Fibroblast of lung (primary cell): ENCODE data around the gene ETS1. TPM values are rescaled to one million over a fixed set of nuclear protein-coding genes. Genes with fewer than 3 reads are reported as not detected.

Source experiments
- DNase-seq, 2 donors: peaks; one replicate each; pipeline versions ENCODE4 v3.0.0 to v3.0.0-alpha.2; 2010; ENCODE audit warnings: low read depth in 2 of 2
- H2AFZ ChIP-seq: 2 replicates; pipeline ENCODE4 v1.5.1; 2012; ENCODE audit warnings: low read length, control low read depth, inconsistent platforms
- H3K27ac ChIP-seq: 2 replicates; pipeline ENCODE4 v1.5.1; 2011; ENCODE audit warnings: low read length, control low read depth; ENCODE audit not compliant: insufficient read depth
- H3K27me3 ChIP-seq: 2 replicates; pipeline ENCODE4 v1.5.1; 2011; ENCODE audit warnings: mild to moderate bottlenecking, low read length; ENCODE audit not compliant: control insufficient read depth, insufficient read depth
- H3K36me3 ChIP-seq: 2 replicates; pipeline ENCODE4 v1.5.1; 2011; ENCODE audit warnings: low read length; ENCODE audit not compliant: control insufficient read depth, insufficient read depth
- H3K4me1 ChIP-seq: 2 replicates; pipeline ENCODE4 v1.5.1; 2011; ENCODE audit warnings: low read length; ENCODE audit not compliant: control insufficient read depth, insufficient read depth; ENCODE audit errors: extremely low read depth
- H3K4me2 ChIP-seq: 2 replicates; pipeline ENCODE4 v1.5.1; 2011; ENCODE audit warnings: low read length, control low read depth; ENCODE audit not compliant: insufficient read depth; ENCODE audit errors: extremely low read depth
- H3K4me3 ChIP-seq, 4 experiments: fragments of 200-600 bp in 1 of 4; sonication (generic) in 1 of 4; replicated peaks in 1 of 4; 2 replicates each; pipeline ENCODE4 v1.5.1; 2011 to 2016; ENCODE audit warnings: low read length in 4 of 4, low read depth in 3 of 4, mild to moderate bottlenecking in 3 of 4, control low read depth in 2 of 4, inconsistent platforms in 1 of 4, mixed read lengths in 1 of 4; ENCODE audit not compliant: insufficient read depth in 1 of 4; ENCODE audit errors: control extremely low read depth in 1 of 4
- H3K79me2 ChIP-seq: 2 replicates; pipeline ENCODE4 v1.5.1; 2012; ENCODE audit warnings: mild to moderate bottlenecking, low read length, inconsistent platforms; ENCODE audit not compliant: control insufficient read depth, insufficient read depth
- H3K9ac ChIP-seq: 2 replicates; pipeline ENCODE4 v1.5.1; 2011; ENCODE audit warnings: mild to moderate bottlenecking, low read length, control low read depth; ENCODE audit not compliant: insufficient read depth
- H3K9me3 ChIP-seq: 2 replicates; pipeline ENCODE4 v1.5.1; 2012; ENCODE audit warnings: low read depth, low read length; ENCODE audit not compliant: control insufficient read depth, insufficient read depth
- H4K20me1 ChIP-seq: 2 replicates; pipeline ENCODE4 v1.5.1; 2011; ENCODE audit warnings: low read length; ENCODE audit not compliant: control insufficient read depth, insufficient read depth; ENCODE audit errors: extremely low read depth
- CTCF ChIP-seq, 2 donors: IDR thresholded peaks in 1 of 2; conservative IDR thresholded peaks in 1 of 2; 1 replicate in 1 of 2; 2 replicates in 1 of 2; pipeline ENCODE4 v1.5.1; 2011 to 2012; ENCODE audit warnings: low read length in 2 of 2, control low read depth in 1 of 2, inconsistent platforms in 1 of 2, low read depth in 1 of 2, mild to moderate bottlenecking in 1 of 2
- EZH2 ChIP-seq: IDR thresholded peaks from 2 replicates; pipeline ENCODE4 v1.5.1; 2012; ENCODE audit warnings: low read length, control low read depth, mild to moderate bottlenecking; ENCODE audit errors: missing control alignments
- polyA plus RNA-seq, 2 donors: library from polyadenylated mRNA; depleted of rRNA in 1 of 2; stranded (reverse) in 1 of 2; unstranded in 1 of 2; fragments of >200 nt; gene quantifications; 2 replicates each; pipeline ENCODE4 v1.2.1, GENCODE V29; 2011 to 2012; ENCODE audit warnings: missing spikeins in 1 of 2
- total RNA-seq: library from RNA; depleted of rRNA; stranded (reverse); fragments of >200 nt; gene quantifications from 2 replicates; pipeline ENCODE4 v1.2.1, GENCODE V29; 2014

ETS1 gene
- total and polyA plus RNA-seq, 2 donors (not counting 1 experiment from before 2014, with no cell fraction given) = 51.5 to 51.7 TPM

- Histone ChIP-seq H3K36me3 (peaks cover 13% of the 10 kb centered on the region), H3K79me2 (peaks cover 63% of the 10 kb centered on the region), H3K27ac (peak overlapping the region; percentile 95), H3K27me3 (no peaks in the 10 kb centered on the region), H2AFZ (no peak overlapping the region), H3K9ac (no peak overlapping the region), H3K4me3 (no peak overlapping the region), H3K4me1 (peaks cover 49% of the 10 kb centered on the region), H3K9me3 (no peaks in the 10 kb centered on the region), H4K20me1 (no peaks in the 10 kb centered on the region), H3K4me2 (no peak overlapping the region)
- no peak for DNase-seq
- TF ChIP-seq EZH2 (no peak), CTCF (conservative IDR thresholded peaks at IDR 0.05 in 1 of 2, IDR thresholded peaks at IDR 0.05 in 1 of 2; ENCODE audit: low read depth in 1 of 2, low read length in 2 of 2) (no peak)
Observed at GRCh38 chr11:128465531-128465930, 121.8 kb downstream of the ETS1 start.

DNA sequence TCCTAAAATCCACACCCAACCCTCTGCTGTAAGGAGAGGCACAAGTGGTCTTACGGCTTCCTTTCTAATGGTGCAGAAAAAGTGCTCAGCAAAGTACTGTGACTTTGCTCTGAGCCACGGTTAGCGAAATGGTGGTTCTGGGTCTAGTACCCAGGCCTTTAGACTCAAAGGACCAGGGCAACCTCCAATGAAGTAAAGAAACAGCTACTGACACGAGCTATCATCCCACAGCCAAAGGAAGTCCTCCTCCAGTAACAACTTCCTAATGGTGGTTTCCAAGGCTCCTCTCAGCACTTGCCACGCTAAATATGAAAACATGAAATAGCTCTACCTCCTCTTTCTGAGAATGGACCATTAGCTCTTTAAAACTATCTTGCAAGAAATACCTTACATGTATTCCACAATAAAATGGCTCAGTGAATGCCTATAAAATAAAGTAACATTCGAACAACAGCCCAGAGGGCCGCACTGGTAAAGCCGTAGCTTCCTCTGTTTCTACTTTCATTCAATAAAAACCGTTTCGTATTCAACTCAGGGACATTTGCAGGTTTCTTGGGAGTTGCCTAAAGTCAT, 122.4 kb downstream of the ETS1 start:
- H3K79me2 ChIP-seq = peaks cover 60% of the 10 kb centered on the region
- peaks cover 48% of the 10 kb centered on the region for H3K4me1 ChIP-seq
- H3K27ac ChIP-seq = peak overlapping the region; percentile 95

DNA sequence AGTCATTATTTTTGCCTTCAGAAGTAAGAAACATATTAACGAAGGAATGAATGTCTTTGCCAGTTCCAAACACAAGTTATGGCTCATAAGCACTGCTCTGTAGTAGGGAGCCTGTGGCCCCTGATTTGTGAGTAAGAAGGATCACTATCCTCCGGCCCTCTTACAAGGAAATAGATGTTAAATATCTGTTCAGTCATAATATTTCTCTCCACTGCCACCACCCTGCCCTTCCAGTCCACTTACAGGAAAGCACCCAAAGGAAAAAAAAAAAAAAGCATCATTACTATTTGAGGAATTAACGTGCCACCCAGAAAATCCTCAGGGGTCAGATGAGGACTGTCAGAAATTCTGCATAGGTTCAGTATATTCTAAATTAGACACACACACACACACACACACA, 123.4 kb downstream of the ETS1 start:
- no peak overlapping the region for H3K9ac ChIP-seq
- no peak overlapping the region for H3K4me3 ChIP-seq
- H3K27me3 ChIP-seq = no peaks in the 10 kb centered on the region
- TF ChIP-seq EZH2 (no peak), CTCF (conservative IDR thresholded peaks at IDR 0.05 in 1 of 2, IDR thresholded peaks at IDR 0.05 in 1 of 2; ENCODE audit: low read depth in 1 of 2, low read length in 2 of 2) (no peak)
- peaks cover 10% of the 10 kb centered on the region for H3K36me3 ChIP-seq
- no peak overlapping the region for H2AFZ ChIP-seq
- no peaks in the 10 kb centered on the region for H3K9me3 ChIP-seq
- peaks cover 50% of the 10 kb centered on the region for H3K79me2 ChIP-seq
- peak overlapping the region; percentile 95 for H3K27ac ChIP-seq
- peak in 1 of 2 donors; percentile 49 for DNase-seq
- H3K4me2 ChIP-seq = no peak overlapping the region
- no peaks in the 10 kb centered on the region for H4K20me1 ChIP-seq
- H3K4me1 ChIP-seq = peaks cover 42% of the 10 kb centered on the region

More for the DNA sequence above, 122.4 kb downstream of the ETS1 start:
- no peak overlapping the region for H3K9ac ChIP-seq
- H2AFZ ChIP-seq = no peak overlapping the region
- H3K27me3 ChIP-seq = no peaks in the 10 kb centered on the region
- no peak for DNase-seq
- TF ChIP-seq EZH2 (no peak), CTCF (conservative IDR thresholded peaks at IDR 0.05 in 1 of 2, IDR thresholded peaks at IDR 0.05 in 1 of 2; ENCODE audit: low read depth in 1 of 2, low read length in 2 of 2) (no peak)
- H3K36me3 ChIP-seq = peaks cover 13% of the 10 kb centered on the region
- H3K9me3 ChIP-seq = no peaks in the 10 kb centered on the region
- no peak overlapping the region for H3K4me3 ChIP-seq
- H3K4me2 ChIP-seq = no peak overlapping the region
- no peaks in the 10 kb centered on the region for H4K20me1 ChIP-seq
